PC-3 (cell line): ENCODE data around the gene C2CD5.

Experiments used
- CTCF ChIP-seq: fragments of 300-600 bp; sonication (generic); conservative IDR thresholded peaks from 2 replicates; pipeline ENCODE4 v1.5.1; 2017; ENCODE audit warnings: antibody characterized with exemption, low read depth, mild to moderate bottlenecking, low read length
- EZH2 ChIP-seq: fragments of 300-600 bp; sonication (generic); IDR thresholded peaks from one replicate; pipeline ENCODE4 v1.6.1; 2017; ENCODE audit warnings: antibody characterized with exemption, mild to moderate bottlenecking, low read length; ENCODE audit not compliant: unreplicated experiment
- EZH2phosphoT487 ChIP-seq: fragments of 300-600 bp; sonication (generic); IDR thresholded peaks from 2 replicates; pipeline ENCODE4 v1.6.1; 2018; ENCODE audit warnings: mild to moderate bottlenecking, antibody characterized with exemption, low read length, borderline replicate concordance

DNA sequence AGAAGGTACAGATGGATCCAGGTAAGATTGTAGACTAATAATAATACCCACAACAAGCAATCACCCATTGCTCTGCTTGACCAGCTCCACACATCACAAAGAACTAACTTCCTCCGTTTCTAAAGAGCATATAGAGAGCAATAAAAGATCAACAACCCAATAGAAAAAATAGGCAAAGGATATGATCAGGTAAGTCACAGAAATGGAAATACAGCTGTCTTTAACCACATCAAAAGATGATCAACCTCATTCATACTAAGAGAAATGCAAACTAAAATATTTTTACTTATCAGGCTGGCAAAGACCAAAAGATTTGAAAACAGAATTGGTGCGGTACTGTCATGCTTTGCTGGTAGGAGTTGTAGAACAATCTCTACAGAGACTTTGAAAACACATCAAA lies 8.9 kb downstream of the C2CD5 start:
- TF ChIP-seq EZH2 (no peak), CTCF (no peak), EZH2phosphoT487 (no peak)
